HG02642 (cell line): ENCODE data around the gene GTF2IRD1.
"Not testable (repeated sequence)": the region's sequence is repeated elsewhere in the genome, so short reads cannot be mapped to it uniquely, and the experiment has no call there.

Experiments used
- ATAC-seq: cut with Tn5 transposase; IDR thresholded peaks from one replicate; pipeline ENCODE4 v1.9.1; 2021; ENCODE audit warnings: mild to moderate bottlenecking; ENCODE audit not compliant: unreplicated experiment, poor library complexity

Gene GTF2IRD1

DNA sequence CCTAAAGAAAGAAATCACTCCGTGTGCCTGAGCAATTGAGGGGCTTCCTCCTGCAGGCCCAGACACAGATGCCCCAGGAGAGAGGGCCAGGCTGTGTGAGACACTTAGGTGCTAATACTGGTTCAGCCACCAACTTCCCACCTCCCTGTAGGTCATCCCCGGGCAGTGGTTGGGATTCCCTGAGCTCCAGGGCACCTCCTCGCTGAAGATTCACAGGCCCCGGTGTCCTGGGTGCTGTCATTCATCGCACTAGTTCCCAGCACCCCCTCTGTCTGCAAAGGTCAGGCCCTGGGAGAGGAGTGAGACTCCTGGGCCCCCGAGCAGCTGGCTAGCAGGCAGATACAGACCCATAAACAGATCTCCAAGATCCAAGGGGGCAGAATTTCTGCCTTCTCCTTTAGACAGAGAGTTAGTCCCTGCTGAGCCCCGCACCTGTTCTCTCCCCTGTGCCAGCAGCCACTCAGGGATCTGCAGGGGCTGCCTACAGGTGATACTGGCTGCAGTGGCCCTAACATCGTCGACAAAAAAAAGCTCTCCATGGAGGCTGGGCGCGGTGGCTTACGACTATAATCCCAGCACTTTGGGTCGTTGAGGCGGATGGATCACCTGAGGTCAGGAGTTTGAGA lies 165.6 kb downstream of the GTF2IRD1 start:
- no peak for ATAC-seq

DNA sequence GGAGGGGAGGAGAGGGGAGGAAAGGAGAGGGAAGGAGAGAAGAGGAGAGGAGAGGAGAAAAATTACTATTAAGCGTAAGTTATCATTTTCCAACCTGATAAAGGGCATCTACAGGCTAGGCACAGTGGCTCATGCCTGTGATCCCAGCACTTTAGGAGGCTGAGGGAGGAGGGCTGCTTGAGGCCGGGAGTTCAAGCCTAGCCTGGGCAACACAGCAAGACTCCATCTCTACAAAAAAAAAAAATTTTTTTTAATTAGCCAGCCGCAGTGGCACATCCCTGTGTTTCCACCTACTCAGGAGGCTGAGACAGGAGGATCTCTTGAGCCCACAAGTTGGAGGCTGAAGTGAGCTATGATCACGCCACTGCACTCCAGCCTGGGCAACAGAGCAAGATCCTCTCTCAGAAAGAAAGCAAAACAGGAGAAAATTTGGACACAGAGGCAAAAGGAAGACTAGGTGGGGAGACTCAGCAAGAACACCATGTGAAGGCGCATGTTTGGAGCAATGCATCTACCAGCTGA lies 168.6 kb downstream of the GTF2IRD1 start:
- ATAC-seq, result no peak

DNA sequence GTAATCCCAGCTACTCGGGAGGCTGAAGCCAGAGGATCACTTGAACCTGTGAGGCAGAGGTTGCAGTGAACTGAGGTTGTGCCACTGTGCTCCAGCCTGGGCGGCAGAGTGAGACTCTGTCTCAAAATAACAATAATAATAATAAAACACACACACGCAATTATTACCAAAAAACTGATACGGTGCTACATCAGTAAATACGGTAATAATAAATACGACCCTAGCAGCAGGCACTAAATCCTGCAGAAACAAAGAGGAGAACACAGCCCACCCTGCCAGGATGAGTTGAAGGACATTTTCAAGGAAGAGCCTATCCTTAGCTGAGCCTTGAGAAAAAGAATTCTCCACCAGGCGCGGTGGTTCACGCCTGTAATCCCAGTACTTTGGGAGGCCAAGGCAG lies 169.4 kb downstream of the GTF2IRD1 start:
- no peak for ATAC-seq

DNA sequence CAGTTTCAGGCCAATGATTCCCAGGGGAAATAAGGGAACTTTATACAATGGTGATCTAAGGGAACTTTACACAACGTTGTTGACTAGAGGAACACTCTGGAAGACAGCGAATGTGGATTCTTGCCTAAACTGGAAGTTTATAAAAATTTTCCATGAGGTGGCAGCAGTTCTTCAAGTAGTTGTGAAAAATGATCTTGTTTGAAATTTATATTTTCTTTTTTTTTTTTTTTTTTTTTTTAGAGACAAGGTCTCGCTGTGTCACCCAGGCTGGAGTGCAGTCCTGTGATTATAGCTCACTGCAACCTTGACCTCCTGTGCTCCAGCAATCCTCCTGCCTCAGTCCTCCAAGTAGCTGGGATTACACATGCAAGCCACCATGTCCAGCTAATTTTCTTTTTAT lies 171.7 kb downstream of the GTF2IRD1 start:
- no peak for ATAC-seq

DNA sequence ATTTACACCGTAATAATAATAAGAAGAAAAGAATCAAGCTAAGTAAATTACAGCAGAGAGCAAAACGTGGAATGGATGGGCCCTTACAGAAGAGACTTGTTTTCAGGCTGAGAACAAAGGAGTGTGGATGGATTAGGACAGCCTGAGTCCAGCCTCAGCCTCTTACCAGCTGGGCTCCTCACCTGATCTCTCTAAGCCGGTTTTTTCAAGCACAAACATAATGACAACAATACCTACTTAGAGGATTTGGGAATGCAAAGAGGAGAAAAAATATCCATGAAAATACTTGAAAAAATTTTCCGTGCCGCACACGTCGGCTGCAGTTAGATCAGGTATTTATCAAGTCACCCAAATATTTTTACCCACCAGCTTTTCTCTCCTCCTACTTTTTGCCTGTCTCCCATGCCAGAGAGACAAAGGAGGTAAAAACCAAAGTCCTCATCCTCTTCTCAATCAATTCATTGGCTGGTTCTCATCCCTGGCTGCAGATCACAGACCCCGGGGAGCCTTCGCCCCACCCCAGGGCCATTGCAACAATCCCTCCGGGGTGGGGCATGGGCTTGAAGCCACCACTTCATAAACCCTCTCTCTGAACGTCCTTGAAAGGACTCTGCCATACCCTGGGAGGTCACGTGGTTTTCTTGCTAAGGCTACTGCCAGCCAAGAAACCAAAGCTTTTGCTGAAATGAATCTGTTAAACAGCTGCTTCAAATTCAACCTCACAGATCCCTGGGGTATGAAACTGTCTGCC lies 174.1 kb downstream of the GTF2IRD1 start:
- ATAC-seq, result no peak

DNA sequence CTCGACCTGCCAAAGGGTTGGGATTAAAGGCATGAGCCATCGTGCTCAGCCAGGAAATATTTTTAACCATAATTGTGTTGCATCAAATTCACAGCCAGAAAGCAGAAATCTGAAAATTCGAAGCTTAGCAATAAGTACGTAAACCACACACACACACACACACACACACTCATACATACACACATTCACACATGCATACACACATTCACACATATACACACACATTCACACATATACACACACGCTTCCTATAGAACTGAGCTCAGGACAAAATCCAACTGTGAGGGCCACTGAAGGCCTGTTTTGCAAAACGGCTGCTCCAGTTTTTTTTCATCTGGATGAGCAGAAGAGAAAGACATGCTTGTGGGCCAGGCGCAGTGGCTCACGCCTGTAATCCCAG lies 178.8 kb downstream of the GTF2IRD1 start:
- ATAC-seq, result no peak

DNA sequence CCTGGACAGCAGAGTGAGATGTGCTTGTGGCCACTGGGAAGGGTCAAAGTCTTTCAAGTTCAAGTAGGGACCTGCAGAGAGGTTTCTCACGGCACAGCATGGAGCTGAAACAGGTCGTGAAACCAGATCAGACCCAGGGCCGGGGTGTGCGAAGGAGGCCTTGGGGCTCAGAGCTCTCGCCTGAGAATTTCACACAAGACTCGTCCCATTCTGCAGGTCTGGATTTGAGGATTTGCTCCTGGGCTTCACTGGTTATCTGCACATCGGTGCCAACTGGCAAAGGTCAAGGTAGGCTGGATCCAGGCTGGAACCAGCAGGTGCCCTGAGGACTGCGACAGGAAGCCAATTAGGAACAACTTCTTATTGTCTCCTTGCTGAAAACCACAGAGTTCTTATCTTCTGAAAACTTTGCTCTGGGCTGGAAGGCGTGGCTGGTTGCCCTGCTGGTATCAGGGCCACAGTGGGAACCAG lies 179.8 kb downstream of the GTF2IRD1 start:
- no peak for ATAC-seq

DNA sequence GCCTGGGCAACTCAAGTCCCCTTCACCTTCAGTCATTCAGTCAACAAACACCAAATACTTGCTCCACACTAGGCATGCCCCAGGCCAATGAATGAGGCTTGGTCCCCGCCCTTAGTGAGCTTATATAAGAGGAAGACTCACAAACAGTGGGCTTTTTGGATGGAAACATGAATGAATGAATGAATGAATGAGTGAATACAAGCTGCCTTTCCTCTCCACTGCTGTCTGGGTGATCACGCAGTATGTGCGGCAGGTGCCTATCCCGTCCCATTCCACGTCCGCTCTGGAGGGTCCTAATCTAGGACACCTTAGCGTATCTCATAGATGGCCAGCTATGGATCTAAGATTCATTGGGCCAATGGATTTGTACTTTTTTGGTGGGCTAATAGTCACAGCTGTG lies 184.0 kb downstream of the GTF2IRD1 start:
- no peak for ATAC-seq

DNA sequence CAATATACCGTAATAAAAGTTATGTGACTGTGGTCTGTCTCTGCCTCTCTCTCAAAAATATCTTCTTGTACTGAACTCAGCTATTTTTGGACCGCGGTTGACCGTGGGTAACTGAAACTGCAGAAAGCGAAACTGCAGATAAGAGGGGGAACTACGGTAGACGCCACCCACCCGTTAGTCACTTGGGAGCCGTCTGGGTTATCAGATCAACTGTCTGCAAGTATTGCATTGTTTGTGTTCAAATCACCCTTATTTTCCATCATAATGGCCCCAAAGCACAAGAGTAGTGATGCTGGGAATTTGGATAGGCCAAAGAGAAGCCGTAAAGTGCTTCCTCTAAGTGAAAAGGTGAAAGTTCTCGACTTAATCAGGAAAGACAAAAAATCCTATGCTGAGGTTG lies 196.3 kb downstream of the GTF2IRD1 start:
- ATAC-seq, result peak; percentile 89

DNA sequence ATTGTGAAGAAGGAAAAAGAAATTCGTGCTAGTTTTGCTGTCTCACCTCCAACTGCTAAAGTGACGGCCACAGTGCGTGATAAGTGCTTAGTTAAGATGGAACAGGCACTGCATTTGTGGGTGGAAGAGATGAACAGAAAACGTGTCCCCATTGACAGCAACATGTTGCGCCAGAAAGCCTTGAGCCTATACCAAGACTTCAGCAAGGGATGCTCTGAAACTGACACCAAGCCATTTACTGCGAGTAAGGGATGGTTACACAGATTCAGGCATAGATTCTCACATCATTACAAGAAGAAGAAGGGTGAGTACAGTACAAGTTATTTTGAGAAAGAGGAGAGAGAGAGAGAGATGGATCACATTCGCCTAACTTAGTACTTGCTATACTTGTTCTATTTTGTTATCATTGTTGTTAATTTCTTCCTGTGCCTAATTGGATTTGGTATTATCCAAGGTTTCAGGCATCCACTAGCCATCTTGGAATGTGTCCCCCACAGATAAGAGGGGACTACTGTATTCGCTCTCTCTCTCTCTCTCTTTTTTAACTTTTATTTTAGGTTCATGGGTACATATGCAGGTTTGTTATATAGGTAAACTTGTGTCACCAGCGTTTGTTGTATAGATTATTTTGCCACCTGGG lies 196.9 kb downstream of the GTF2IRD1 start:
- ATAC-seq, result peak; percentile 59

DNA sequence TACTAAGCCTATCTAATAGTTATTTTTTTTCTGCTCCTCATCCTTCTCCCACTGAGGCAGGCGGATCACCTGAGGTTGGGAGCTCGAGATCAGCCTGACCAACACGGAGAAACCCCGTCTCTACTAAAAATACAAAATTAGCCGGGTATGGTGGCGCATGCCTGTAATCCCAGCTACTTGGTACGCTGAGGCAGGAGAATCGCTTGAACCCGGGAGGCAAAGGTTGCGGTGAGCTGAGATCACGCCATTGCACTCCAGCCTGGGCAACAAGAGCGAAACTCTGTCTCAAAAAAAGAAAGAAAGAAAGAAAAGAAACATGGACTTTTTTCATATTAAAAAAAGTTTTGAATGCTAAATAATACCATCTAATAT lies 197.4 kb downstream of the GTF2IRD1 start:
- ATAC-seq, result not testable (repeated sequence)
